Effector CD8-positive, alpha-beta T cell (primary cell): Measurements from ENCODE around the gene HOXA1.
"Not testable (repeated sequence)": the region's sequence is repeated elsewhere in the genome, so short reads cannot be mapped to it uniquely, and the experiment has no call there.

Experiments
- DNase-seq: peaks from one replicate; lab custom pipeline; 2025; lab: John Stamatoyannopoulos, UW

HOXA1 gene

DNA sequence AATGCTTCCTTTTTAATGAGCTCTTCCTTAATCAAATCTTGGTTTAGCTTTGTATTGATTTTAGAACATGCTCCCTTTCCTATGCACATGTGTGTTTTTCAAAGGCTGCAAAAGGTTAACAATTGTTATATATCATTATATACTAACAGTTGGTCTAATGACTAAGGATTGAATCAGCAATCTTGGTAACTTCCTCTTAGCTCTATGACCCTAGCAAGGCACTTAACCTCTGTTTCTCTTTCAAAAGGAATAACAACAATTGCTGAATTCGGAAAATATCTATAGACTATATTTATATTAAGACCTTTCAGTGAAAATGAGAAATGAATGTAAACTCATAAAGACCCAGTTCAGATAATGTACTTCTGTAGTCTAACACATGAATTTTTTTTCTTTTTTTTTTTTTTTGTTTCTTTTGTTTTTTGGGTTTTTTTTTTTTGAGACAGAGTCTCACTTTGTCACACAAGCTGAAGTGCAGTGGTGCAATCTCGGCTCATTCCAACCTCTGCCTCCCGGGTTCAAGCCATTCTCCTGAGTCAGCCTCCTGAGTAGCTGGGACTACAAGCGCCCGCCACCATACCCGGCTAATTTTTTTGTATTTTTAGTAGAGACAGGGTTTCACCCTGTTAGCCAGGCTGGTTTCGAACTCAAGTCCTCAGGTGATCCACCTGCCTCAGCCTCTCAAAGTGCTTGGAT, 48.8 kb downstream of the HOXA1 start:
- no peak for DNase-seq

- DNase-seq: not testable (repeated sequence)
Observed at GRCh38 chr7:27045972-27046371, 49.8 kb downstream of the HOXA1 start.

DNA sequence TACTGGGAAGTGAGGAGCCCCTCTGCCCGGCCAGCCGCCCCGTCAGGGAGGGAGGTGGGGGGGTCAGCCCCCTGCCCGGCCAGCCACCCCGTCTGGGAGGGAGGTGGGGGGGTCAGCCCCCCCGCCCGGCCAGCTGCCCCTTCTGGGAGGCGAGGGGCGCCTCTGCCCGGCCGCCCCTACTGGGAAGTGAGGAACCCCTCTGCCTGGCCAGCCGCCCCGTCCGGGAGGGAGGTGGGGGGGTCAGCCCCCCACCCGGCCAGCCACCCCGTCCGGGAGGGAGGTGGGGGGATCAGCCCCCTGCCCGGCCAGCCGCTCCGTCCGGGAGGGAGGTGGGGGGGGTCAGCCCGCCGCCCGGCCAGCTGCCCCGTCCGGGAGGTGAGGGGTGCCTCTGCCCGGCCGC, 50.7 kb downstream of the HOXA1 start:
- not testable (repeated sequence) for DNase-seq
